GM12801 (cell line): ENCODE results near the gene HSPG2.

Experiments used
- TF ChIP-seq, protein P1 (sequence below): IDR thresholded peaks from one replicate; pipeline ENCODE4 v1.5.1; 2011; ENCODE audit warnings: control low read depth; ENCODE audit not compliant: insufficient read length; ENCODE audit errors: extremely low read depth

Gene HSPG2

DNA sequence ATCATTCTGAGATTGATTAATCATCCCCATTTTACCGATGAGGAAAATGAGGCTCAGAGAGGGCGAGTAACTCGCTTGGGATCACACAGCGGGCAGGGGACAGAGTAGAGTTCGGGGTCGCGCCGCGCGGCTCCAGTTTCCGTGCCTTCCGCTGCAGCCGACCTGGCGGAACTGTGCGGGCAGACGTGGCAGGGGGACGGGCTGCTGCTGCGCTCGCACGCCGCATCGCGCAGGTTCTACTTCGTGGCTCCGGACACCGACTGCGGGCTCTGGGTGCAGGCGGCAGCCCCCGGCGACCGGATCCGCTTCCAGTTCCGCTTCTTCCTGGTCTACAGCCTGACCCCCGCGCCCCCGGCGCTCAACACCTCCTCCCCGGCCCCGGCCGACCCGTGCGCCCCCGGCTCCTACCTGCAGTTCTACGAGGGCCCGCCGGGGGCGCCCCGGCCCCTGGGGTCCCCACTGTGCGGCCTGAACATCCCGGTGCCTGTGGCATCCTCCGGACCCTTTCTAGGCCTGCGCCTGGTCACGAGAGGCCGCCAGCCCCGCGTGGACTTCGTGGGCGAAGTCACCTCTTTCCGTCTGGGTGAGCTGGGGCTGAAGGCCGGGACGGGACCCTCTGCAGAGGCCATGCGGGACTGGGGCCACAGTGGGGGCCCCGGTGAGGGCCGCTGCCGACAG is 122.7 kb downstream of the HSPG2 start:
- TF ChIP-seq, protein P1, sequence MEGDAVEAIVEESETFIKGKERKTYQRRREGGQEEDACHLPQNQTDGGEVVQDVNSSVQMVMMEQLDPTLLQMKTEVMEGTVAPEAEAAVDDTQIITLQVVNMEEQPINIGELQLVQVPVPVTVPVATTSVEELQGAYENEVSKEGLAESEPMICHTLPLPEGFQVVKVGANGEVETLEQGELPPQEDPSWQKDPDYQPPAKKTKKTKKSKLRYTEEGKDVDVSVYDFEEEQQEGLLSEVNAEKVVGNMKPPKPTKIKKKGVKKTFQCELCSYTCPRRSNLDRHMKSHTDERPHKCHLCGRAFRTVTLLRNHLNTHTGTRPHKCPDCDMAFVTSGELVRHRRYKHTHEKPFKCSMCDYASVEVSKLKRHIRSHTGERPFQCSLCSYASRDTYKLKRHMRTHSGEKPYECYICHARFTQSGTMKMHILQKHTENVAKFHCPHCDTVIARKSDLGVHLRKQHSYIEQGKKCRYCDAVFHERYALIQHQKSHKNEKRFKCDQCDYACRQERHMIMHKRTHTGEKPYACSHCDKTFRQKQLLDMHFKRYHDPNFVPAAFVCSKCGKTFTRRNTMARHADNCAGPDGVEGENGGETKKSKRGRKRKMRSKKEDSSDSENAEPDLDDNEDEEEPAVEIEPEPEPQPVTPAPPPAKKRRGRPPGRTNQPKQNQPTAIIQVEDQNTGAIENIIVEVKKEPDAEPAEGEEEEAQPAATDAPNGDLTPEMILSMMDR: no peak

DNA sequence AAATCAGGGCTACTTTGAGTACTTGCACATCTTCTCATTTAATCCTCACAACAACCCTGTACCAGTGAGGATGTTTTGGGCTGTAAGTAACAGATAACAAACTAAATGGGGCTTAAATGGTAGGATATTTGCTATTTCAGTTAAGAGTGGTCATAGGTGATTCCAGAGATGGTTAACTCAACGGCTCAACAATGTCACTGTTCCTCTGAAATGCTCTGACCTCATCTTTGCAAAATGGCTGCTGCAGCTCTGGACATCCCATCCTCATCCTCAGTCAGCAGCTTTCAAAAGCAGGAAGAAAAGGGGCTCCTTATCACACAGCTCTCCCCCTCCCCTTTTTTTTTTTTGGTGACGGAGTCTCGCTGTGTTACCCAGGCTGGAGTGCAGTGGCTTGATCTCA is 123.6 kb downstream of the HSPG2 start:
- TF ChIP-seq, protein P1: no peak

DNA sequence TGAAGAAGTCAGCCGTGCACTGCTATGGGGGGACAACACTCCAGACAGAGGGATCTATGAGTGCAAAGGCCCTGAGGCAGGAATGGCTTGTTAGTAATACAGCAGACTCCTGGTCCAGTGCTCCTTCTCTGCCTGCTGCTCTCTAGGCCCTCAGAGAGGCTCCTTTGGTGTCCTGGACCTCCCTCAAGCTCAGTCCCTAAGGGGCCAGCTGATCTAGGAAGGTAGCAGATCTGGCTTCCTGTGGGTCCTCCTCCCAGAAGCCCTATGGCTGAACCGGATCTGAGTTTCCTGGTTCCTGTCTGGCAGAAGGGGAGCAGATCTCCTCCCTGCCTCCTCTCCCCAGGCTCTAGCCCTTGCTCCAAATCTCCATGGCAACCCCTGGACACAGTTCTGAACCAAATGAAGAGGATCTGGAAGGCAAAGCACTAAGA is 125.2 kb downstream of the HSPG2 start, which contains the start of gene LDLRAD2:
Gene LDLRAD2, plus strand, starts transcription at position 391 of the 431 bp plus-strand sequence. CDS start 187 bp downstream, outside the sequence.
- TF ChIP-seq, protein P1: no peak

DNA sequence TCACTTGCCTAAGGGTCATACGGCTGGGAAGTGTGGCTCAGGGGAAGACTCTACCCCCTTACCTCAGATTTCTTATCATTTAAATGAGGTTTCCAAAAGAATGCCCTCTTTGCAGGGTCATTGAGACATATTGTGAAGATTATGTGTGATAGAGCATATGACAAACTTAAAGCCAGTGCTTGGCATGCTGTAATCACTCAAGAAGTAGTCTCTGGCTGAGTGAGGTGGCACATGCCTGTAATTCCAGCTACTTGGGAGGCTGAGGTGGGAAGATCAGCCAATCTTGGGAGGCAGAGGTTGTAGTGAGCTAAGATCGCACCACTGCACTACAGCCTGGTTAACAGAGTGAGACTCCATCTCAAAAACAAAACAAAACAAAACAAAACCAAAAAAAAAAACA is 132.6 kb downstream of the HSPG2 start:
- TF ChIP-seq, protein P1: no peak

DNA sequence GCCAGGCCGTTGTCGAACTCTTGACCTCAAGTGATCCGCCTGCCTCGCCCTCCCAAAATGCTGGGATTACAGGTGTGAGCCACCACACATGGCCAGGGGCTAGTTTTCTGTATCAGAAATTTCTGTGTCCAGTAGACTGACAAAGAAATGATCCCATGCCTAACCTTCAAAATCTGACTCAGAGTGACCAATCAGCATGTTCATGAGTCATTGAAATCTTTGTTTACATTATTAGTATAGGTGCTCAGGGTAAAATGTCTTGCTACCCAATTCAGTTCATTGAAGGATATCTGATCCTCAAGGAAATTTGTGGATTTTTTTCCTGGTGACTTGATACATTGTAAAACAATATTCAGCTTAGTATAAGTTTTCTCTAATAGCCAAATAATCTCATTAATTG is 136.0 kb downstream of the HSPG2 start:
- TF ChIP-seq, protein P1: no peak

DNA sequence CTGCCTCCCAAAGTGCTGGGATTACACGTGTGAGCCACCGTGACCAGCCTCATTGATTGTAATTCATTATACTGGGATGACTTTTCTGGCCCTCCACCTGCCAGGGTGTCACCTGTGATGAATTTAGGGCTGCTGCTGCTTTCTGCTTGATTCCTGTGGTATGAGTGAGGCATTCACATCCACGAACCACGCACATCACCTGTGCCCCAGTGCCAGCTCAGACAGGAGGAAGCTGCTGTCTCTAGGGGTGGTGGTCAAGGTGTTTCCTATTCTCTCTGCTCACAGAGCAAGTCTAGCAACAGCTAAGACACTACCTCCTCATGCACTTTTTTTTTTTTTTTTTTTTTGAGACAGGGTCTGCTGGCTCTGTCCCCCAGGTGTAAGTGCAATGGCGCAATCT is 137.4 kb downstream of the HSPG2 start:
- TF ChIP-seq, protein P1: no peak

DNA sequence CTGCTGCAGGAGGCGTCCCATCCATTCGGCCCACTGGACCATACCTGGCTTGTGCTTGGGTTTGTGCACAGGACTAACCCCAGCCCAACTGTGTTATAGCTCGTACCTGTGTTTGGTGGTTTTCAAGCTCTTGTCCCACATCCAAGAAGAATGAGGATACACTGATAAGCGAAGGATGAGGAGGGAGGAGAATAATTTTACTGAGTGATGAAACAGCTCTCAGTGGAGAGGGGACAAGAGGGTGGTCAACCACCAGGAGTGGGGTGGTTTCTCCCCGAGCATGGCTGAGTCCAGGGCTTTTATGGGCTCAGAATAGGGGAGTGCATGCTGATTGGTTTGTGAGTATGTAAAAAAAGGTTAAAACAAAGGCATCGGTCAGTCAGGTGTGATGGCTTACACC is 142.0 kb downstream of the HSPG2 start:
- TF ChIP-seq, protein P1: no peak
